GM20431 (cell line): ENCODE results near the gene RD3L.
"Not testable (repeated sequence)": the region's sequence is repeated elsewhere in the genome, so short reads cannot be mapped to it uniquely, and the experiment has no call there.

Experiments
- in situ Hi-C: fragments of 300-500 bp; cut with MseI, MboI; formaldehyde crosslinking; loops from one replicate; pipeline ENCODE4 v1.15.0; 2020; ENCODE audit warnings: low sequenced_read_pairs; ENCODE audit not compliant: unreplicated experiment

RD3L gene

GRCh38 chr14:103941973-103942736 is at the start of gene RD3L:
TSS of gene RD3L (minus strand) at chr14:103942529. CDS start at chr14:103941695, 834 bp downstream.
- in situ Hi-C loops: no loop called here

GRCh38 chr14:103989964-103990363 is 47.6 kb upstream of the RD3L start:
- in situ Hi-C loops: no loop called here

- in situ Hi-C loops: no loop called here
These were observed 46.7 kb upstream of the RD3L start for GRCh38 chr14:103989034-103989433.

- in situ Hi-C loops: no loop called here
These were observed 41.9 kb upstream of the RD3L start for GRCh38 chr14:103984196-103984595.

- in situ Hi-C loops: not testable (repeated sequence)
These were observed 38.4 kb upstream of the RD3L start for GRCh38 chr14:103980623-103981238.

GRCh38 chr14:103974575-103974974 is 32.2 kb upstream of the RD3L start:
- in situ Hi-C loops: no loop called here

GRCh38 chr14:103973354-103973753 is 31.0 kb upstream of the RD3L start:
- in situ Hi-C loops: no loop called here

- in situ Hi-C loops: no loop called here
These were observed 27.6 kb upstream of the RD3L start for GRCh38 chr14:103969961-103970360.

- in situ Hi-C loops: no loop called here
These were observed 24.3 kb upstream of the RD3L start for GRCh38 chr14:103966631-103967030.

- in situ Hi-C loops: no loop called here
These were observed 19.7 kb upstream of the RD3L start for GRCh38 chr14:103961928-103962578.

- in situ Hi-C loops: no loop called here
These were observed 18.2 kb upstream of the RD3L start for GRCh38 chr14:103960457-103961055.

GRCh38 chr14:103949131-103949790 is 6.9 kb upstream of the RD3L start:
- in situ Hi-C loops: no loop called here

GRCh38 chr14:103948442-103948841 is 6.1 kb upstream of the RD3L start:
- in situ Hi-C loops: no loop called here

- in situ Hi-C loops: no loop called here
These were observed 4.6 kb upstream of the RD3L start for GRCh38 chr14:103946975-103947374.

GRCh38 chr14:103943673-103944072 is 1.3 kb upstream of the RD3L start:
- in situ Hi-C loops: no loop called here

GRCh38 chr14:103941462-103941861 is 867 bp downstream of the RD3L start:
- in situ Hi-C loops: no loop called here

- in situ Hi-C loops: no loop called here
These were observed 7.2 kb downstream of the RD3L start for GRCh38 chr14:103935102-103935501.

- in situ Hi-C loops: no loop called here
These were observed 9.4 kb downstream of the RD3L start for GRCh38 chr14:103932791-103933490.

GRCh38 chr14:103931422-103931821 is 10.9 kb downstream of the RD3L start:
- in situ Hi-C loops: no loop called here
